DMS 273 (cell line): Measurements from ENCODE around the gene DCUN1D3.
A peak's percentile ranks its signal among the peaks of the same experiment; 100 is the strongest.
"Not testable (repeated sequence)": the region's sequence is repeated elsewhere in the genome, so short reads cannot be mapped to it uniquely, and the experiment has no call there.

Experiments used
- DNase-seq: peaks from one replicate; lab custom pipeline; 2025; ENCODE audit not compliant: unreplicated experiment; lab: John Stamatoyannopoulos, UW

Gene DCUN1D3

DNA sequence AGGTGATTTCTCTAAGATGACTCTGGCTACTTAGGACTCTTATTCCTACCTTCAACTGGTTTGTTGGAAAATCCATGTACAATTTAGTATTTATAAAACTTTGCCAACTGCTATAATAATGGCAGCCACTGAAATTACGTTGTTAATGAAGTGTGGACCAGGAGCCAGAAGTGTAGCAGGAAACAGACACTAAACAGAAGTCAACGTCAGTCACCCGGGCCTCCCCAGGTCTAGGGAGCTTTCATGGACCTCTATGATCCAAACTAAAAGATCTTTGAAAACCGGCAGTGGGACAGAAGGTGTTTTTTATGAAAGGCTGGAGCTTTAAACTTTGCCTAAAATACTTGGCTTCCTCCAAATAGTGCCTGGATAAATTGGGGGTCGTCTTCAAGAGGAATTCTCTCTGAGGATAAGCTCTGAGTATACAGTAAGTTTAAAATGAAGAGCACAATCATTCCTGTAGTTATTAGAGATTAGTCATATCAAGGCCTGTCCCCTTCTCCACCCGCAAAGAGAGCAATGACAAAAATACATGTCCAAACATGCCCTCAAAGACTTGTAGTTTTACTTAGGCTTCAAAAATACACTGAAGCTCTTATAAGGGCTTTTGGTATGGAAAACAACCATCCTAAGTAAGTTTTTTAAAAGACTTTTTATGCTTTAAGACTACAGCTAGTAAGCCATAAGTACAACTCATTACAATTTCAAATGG is 34.6 kb downstream of the DCUN1D3 start:
- DNase-seq, result peak; percentile 71

DNA sequence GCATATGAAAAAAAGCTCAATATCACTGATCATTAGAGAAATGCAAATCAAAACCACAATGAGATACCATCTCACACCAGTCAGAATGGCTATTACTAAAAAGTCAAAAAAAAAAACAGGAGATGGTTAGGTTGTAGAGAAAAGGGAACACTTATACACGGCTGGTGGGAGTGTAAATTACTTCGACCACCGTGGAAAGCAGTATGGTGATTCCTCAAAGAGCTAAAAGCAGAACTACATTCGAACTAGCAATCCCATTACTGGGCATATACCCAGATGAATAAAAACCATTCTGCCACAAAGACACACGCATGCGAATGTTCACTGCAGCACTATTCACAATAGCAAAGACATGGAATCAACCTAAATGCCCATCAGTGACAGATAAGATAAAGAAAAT is 35.8 kb downstream of the DCUN1D3 start:
- not testable (repeated sequence) for DNase-seq

DNA sequence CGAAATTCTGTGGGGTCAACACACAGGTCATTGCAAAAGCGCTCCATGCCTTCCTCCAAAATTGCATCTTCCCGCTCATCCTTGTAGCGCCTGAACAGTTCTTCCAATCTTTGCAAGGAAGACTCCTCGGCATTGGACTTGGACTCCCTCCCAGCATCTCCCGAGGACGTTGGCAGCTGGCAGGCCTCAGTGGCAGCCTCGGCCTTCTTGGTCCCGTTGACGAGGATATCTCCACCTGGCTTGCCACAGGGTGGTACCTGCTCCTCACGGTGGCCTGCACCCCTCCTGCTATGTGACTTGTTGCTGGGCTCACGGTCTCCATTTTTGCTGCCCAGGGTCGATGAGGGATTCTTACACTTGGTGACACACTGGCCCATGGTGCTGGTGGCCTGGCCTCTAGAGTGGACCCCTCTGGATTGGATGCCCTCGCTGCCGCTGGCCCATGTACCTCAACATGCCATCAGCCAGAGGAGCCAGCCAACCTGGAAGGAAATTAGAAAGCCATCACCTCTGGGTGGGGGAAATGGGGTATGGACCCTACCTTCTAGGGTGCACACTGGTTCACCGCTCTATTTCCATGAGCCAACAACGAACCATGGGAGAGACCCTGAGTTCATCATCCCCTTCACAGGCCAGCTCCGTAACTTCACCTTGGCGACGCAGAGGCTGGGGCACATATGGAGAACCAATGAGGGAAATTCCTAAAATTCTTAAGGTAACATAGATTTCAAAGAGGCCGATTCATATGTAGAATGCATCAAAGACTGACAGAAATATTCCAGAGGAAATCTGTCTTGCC is 37.8 kb downstream of the DCUN1D3 start:
- DNase-seq, result no peak

DNA sequence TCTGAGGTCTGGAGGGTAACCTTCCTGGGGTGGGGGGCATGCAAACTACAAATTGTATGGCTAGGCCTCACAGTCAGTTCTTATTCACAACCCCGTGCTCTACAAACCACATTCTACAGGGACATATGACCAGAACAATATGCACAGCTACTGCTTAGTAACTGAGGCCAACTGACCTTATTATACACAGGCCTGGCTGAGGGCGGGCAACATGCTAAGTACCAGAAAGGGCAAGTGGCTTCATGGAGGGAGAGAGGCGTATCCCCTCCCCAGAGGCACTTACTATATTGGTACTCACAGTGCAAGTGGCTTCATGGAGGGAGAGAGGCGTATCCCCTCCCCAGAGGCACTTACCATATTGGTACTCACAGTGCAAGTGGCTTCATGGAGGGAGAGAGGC is 39.2 kb downstream of the DCUN1D3 start:
- DNase-seq, result not testable (repeated sequence)

GRCh38 chr16:20860361-20860760 is 39.8 kb downstream of the DCUN1D3 start:
- no peak for DNase-seq

- no peak for DNase-seq
These were observed 40.5 kb downstream of the DCUN1D3 start for GRCh38 chr16:20859699-20860098.

GRCh38 chr16:20859229-20859628 is 40.9 kb downstream of the DCUN1D3 start:
- DNase-seq, result no peak

- DNase-seq, result no peak
These were observed 42.9 kb downstream of the DCUN1D3 start for GRCh38 chr16:20857281-20857680.

DNA sequence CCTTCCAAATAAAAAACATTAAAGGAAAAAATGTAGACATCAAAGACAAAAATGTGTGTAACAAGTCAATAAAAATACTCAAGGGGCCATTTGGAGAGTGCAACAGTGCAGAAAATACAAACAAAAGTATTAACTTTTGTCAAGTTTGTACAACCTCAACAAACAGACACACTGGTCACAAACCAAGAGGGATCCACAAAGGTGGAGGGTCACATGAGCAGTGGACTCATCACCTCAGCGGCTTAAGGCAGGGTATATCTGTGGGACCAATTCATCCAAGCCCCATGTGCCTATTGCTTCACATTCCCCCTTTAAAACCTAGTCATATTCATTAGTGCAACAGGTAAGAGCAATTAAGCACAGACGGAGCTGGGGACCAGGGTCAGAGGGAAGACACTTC is 45.2 kb downstream of the DCUN1D3 start:
- no peak for DNase-seq

GRCh38 chr16:20853981-20854620 is 46.1 kb downstream of the DCUN1D3 start:
- no peak for DNase-seq

DNA sequence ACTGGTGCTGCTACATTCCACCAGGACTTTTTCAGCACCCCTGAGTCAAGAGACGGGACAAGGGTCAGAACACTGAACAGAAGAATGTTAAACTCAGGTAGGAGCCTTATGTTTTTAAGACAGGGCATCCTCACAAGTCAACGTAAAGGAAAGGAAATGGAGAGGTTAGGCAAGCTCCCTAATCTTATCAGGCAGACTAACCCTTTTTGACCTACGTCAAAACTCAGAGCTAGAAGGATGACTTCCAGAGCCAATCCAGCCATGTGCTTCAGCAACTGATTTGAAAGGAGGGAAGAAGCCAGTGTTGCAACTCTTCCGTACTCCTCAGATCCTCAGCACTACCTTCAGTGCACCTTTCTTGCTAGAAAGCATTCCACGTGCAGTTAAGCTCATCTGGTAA is 47.0 kb downstream of the DCUN1D3 start:
- DNase-seq, result no peak

- DNase-seq, result no peak
These were observed 48.6 kb downstream of the DCUN1D3 start for GRCh38 chr16:20851601-20852000.

- DNase-seq, result no peak
These were observed 49.2 kb downstream of the DCUN1D3 start for GRCh38 chr16:20850981-20851380.

- peak; percentile 80 for DNase-seq
These were observed 50.4 kb downstream of the DCUN1D3 start for GRCh38 chr16:20849589-20850390.

DNA sequence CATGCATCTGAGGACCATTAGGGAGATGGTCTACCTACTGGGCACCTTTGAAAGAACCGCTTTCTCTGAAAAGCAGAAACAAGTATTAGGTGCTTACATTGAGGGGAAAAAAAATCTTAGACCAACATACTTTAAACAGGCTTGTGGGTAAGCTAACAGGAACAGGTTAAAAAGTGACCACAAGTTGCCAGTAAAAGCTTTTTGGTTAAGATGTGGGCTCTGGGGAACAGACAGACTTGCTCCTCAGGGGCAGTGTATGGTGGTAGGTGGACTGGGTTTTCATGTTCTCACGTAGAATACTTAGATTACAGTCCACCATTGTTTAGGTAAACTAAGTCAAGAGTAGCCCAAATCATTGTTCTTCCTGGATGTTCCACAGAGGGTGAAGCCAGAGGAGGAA is 52.6 kb downstream of the DCUN1D3 start:
- no peak for DNase-seq

- no peak for DNase-seq
These were observed 53.6 kb downstream of the DCUN1D3 start for GRCh38 chr16:20846551-20846950.

GRCh38 chr16:20846030-20846429 is 54.1 kb downstream of the DCUN1D3 start:
- DNase-seq, result no peak

GRCh38 chr16:20844588-20844987 is 55.6 kb downstream of the DCUN1D3 start:
- DNase-seq, result no peak

DNA sequence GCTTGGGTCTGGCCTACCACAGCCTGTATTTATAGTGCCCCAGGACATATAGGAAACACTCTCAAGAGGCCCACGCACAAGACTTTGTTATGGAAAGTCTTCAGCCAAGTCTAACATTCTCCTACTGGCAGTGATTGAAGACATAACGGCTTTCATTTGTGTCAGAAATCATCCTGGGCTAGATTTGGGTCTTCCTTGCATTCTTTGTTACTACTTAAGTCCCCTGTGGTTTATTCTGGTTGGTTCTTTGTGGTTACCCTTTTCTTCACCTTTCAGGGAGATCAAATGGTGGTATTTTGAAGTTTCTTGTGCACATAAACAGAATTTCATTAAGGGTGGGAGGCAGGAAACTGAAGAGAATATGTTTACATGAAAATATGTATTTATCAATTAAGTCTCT is 56.1 kb downstream of the DCUN1D3 start:
- no peak for DNase-seq

DNA sequence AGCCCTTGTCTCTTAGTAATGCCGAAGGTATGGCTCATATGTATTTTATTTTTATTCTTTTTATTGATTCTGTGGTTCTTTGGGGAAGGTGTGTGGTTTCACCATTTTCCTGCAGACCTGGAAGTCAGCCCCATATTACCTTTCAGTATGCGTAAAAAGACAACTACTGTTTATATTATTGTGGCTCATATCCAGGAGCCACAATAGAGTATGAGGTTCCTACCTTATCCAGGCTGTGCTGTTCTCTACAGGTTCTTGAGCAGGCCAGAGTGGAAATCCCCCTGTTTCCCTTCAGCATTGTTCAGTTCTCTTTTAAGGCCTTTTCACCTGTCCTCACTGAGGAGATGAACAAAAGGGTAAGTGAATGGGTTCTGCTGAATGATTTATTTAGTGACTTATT is 60.7 kb downstream of the DCUN1D3 start:
- DNase-seq, result no peak

GRCh38 chr16:20838240-20838639 is 61.9 kb downstream of the DCUN1D3 start:
- DNase-seq, result no peak
